H1 (cell line): ENCODE results near the gene COL28A1. TPM values are rescaled to one million over a fixed set of nuclear protein-coding genes. Genes with fewer than 3 reads are reported as not detected.

Source experiments
- CHD7 ChIP-seq: fragments of 300-600 bp; sonication (generic); IDR thresholded peaks from 2 replicates; pipeline ENCODE4 v1.7.1; 2012; ENCODE audit warnings: low read length, moderate library complexity, mild to moderate bottlenecking, inconsistent platforms; ENCODE audit not compliant: insufficient replicate concordance
- CTBP2 ChIP-seq: IDR thresholded peaks from 2 replicates; pipeline ENCODE4 v1.7.0; 2011; ENCODE audit warnings: borderline replicate concordance, mild to moderate bottlenecking, moderate library complexity, mixed read lengths, low read length; ENCODE audit not compliant: insufficient read depth, insufficient read length
- CTCF ChIP-seq, 3 experiments: IDR thresholded peaks; 1 replicate in 2 of 3; 2 replicates in 1 of 3; pipeline versions ENCODE4 v1.5.1 to v1.6.1; 2011; ENCODE audit warnings: low read length in 3 of 3, mild to moderate bottlenecking in 3 of 3, inconsistent platforms in 2 of 3, low read depth in 1 of 3, moderate library complexity in 1 of 3; ENCODE audit not compliant: insufficient read depth in 1 of 3; ENCODE audit errors: control extremely low read depth in 1 of 3
- EP300 ChIP-seq, 2 experiments: IDR thresholded peaks; 1 replicate in 1 of 2; 2 replicates in 1 of 2; pipeline ENCODE4 v1.6.1; 2011 to 2012; ENCODE audit warnings: low read depth in 2 of 2, low read length in 2 of 2, mild to moderate bottlenecking in 2 of 2, borderline replicate concordance in 1 of 2, inconsistent platforms in 1 of 2, moderate library complexity in 1 of 2
- PHF8 ChIP-seq: fragments of 200-600 bp; sonication (generic); conservative IDR thresholded peaks from 2 replicates; pipeline ENCODE4 v1.7.1; 2012; ENCODE audit warnings: low read depth, mild to moderate bottlenecking, inconsistent platforms, low read length, moderate library complexity
- POU5F1 ChIP-seq: IDR thresholded peaks from 2 replicates; pipeline ENCODE4 v1.6.1; 2011; ENCODE audit warnings: low read depth, mild to moderate bottlenecking, low read length, moderate library complexity
- SIX5 ChIP-seq: IDR thresholded peaks from 2 replicates; pipeline ENCODE4 v1.6.1; 2011; ENCODE audit warnings: mild to moderate bottlenecking, low read depth, low read length
- ZNF274 ChIP-seq: IDR thresholded peaks from 2 replicates; pipeline ENCODE4 v1.7.0; 2012; ENCODE audit warnings: low read length, borderline replicate concordance; ENCODE audit errors: extremely low read depth
- polyA plus RNA-seq, 7 experiments: library from polyadenylated mRNA; depleted of rRNA in 3 of 7; stranded (reverse) in 5 of 7; unstranded in 2 of 7; fragments of >200 nt in 5 of 7; fragments of 200-250 nt in 2 of 7; gene quantifications; 1 replicate in 5 of 7; 2 replicates in 1 of 7; 4 replicates in 1 of 7; pipeline versions ENCODE4 v1.2.1 to v1.2.3, GENCODE V29; 2011 to 2013; ENCODE audit warnings: missing spikeins in 2 of 7, mixed read lengths in 2 of 7
- total RNA-seq: library from RNA; stranded (reverse); fragmentation: NEBNext Ultra II Directional; extraction: Animal tissue kit (Norgen Biotek cat#: 25700); gene quantifications from 2 replicates; pipeline ENCODE4 v1.2.1, GENCODE V29; 2021

Gene COL28A1
- total and polyA plus RNA-seq, 2 of the 8 experiments (the other 6 are each of a cell fraction or from before 2014, with no cell fraction given), result 0.22 to 0.38 TPM

DNA sequence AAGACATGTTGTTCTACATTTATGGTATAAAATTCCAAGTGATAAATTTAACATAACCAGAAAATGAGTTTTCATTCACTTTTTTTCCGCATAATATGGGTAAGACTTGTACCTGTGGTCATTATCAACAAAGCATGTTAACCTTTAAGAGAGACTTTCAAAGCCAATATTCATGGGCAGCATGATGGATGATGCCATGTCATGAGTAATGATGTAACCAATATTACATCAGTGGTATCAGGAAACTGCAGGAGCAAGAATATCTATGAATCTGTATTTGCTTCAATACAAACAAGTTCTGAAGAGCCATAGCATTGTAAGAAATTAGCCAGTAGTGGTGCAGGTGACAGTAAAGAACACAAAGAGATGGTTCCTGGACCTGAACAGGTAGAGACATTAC lies 226.5 kb downstream of the COL28A1 start (continued):
- TF ChIP-seq CHD7 (no peak), CTBP2 (no peak), POU5F1 (no peak), PHF8 (no peak), CTCF (IDR thresholded peaks at IDR 0.05; ENCODE audit: control extremely low read depth in 1 of 3, insufficient read depth in 1 of 3, low read depth in 1 of 3, low read length in 3 of 3) (no peak), ZNF274 (no peak), EP300 (IDR thresholded peaks at IDR 0.05; ENCODE audit: borderline replicate concordance in 1 of 2, low read depth in 2 of 2, low read length in 2 of 2) (no peak), SIX5 (no peak)
